Testis (tissue), 2 donors: ENCODE measurements around the gene PCSK6.
"Not testable (repeated sequence)": the region's sequence is repeated elsewhere in the genome, so short reads cannot be mapped to it uniquely, and the experiment has no call there.

ENCODE experiments used
- CTCF ChIP-seq, 3 experiments: fragments of 450-650 bp in 2 of 3; fragments of 200-600 bp in 1 of 3; sonication (generic) in 1 of 3; IDR thresholded peaks; one replicate each; pipeline ENCODE4 v1.5.1; 2016 to 2019; ENCODE audit warnings: antibody characterized with exemption in 3 of 3, mild to moderate bottlenecking in 2 of 3, moderate library complexity in 1 of 3
- POLR2A ChIP-seq: fragments of 450-650 bp; IDR thresholded peaks from one replicate; pipeline ENCODE4 v1.6.1; 2017; ENCODE audit warnings: antibody characterized with exemption, mild to moderate bottlenecking, moderate library complexity

GRCh38 chr15:101375006-101375405 is 114.5 kb downstream of the PCSK6 start:
- not testable (repeated sequence) for TF ChIP-seq CTCF (IDR thresholded peaks at IDR 0.05); POLR2A
